Measurements from ENCODE around the gene PROSER1. TPM values are rescaled to one million over a fixed set of nuclear protein-coding genes. Genes with fewer than 3 reads are reported as not detected.

PROSER1 gene
- total RNA-seq, 1 donor from 2014 or later: 57.8 TPM

GRCh38 chr13:39039041-39039440 is 1.2 kb upstream of the PROSER1 start:
- H3K27me3 Mint-ChIP-seq: no peaks in the 10 kb centered on the region
- H3K4me3 Mint-ChIP-seq: peak overlapping the region; percentile 87
- ATAC-seq (ENCODE audit: low read depth) (no peak), DNase-seq (no peak)
- CTCF ChIA-PET: interaction anchor here (3.0 kb wide), 1 partner anchor 573 kb away, joined by 7 read pairs; no protein-coding TSS in a partner anchor
- TF ChIP-seq CTCF (IDR thresholded peaks at IDR 0.05): no peak
- H3K4me1 Mint-ChIP-seq: peaks cover 43% of the 10 kb centered on the region
- POLR2A ChIA-PET: interaction anchor here (1.1 kb wide), 1 partner anchor 9 kb away, joined by 5 read pairs; no protein-coding TSS in a partner anchor
- H3K9me3 Mint-ChIP-seq: no peaks in the 10 kb centered on the region
- intact Hi-C loops (cut with micrococcal nuclease): loop anchor here (5.0 kb wide), 1 partner anchor 1623 kb away; no protein-coding TSS in a partner anchor
- H3K36me3 Mint-ChIP-seq (ENCODE audit: low read depth): peaks cover 24% of the 10 kb centered on the region
- H3K27ac Mint-ChIP-seq: peak overlapping the region; percentile 99

GRCh38 chr13:39038569-39039030 is 711 bp upstream of the PROSER1 start:
- Mint-ChIP-seq H3K36me3 (ENCODE audit: low read depth) (peaks cover 24% of the 10 kb centered on the region), H3K27me3 (no peaks in the 10 kb centered on the region), H3K27ac (peak overlapping the region; percentile 99), H3K4me1 (peaks cover 47% of the 10 kb centered on the region), H3K4me3 (peak overlapping the region; percentile 87), H3K9me3 (no peaks in the 10 kb centered on the region)
- peak; percentile 43 for ATAC-seq (ENCODE audit: low read depth)
- DNase-seq: no peak
- POLR2A ChIA-PET: interaction anchor here (0.9 to 1.9 kb wide), 5 partner anchors 9 to 689 kb away, joined by 3 to 11 read pairs (median 5); partner anchors contain the start of gene UFM1
- no peak for TF ChIP-seq CTCF (IDR thresholded peaks at IDR 0.05)
- CTCF ChIA-PET: interaction anchor here (3.0 kb wide), 1 partner anchor 574 kb away, joined by 7 read pairs; no protein-coding TSS in a partner anchor
- intact Hi-C loops (cut with micrococcal nuclease): loop anchor here (1.0 to 5.0 kb wide), 5 partner anchors 617 to 1979 kb away; partner anchors contain the start of genes COG6, MRPS31, SUPT20H and UFM1

- no peaks in the 10 kb centered on the region for H3K9me3 Mint-ChIP-seq
- ChIA-PET CTCF (interaction anchor here (3.0 kb wide), 1 partner anchor 575 kb away, joined by 7 read pairs; no protein-coding TSS in a partner anchor), POLR2A (interaction anchor here (0.6 to 1.9 kb wide), 4 partner anchors 14 to 1978 kb away, joined by 3 to 11 read pairs (median 6); partner anchors contain the start of genes SUPT20H and UFM1)
- peak overlapping the region; percentile 87 for H3K4me3 Mint-ChIP-seq
- DNase-seq (no peak), ATAC-seq (ENCODE audit: low read depth) (no peak)
- H3K27me3 Mint-ChIP-seq: no peaks in the 10 kb centered on the region
- H3K36me3 Mint-ChIP-seq (ENCODE audit: low read depth): peaks cover 21% of the 10 kb centered on the region
- TF ChIP-seq CTCF (IDR thresholded peaks at IDR 0.05): no peak
- H3K27ac Mint-ChIP-seq: peak overlapping the region; percentile 99
- H3K4me1 Mint-ChIP-seq: peaks cover 47% of the 10 kb centered on the region
- intact Hi-C loops (cut with micrococcal nuclease): loop anchor here (5.0 kb wide), 1 partner anchor 1625 kb away; no protein-coding TSS in a partner anchor
Observed at GRCh38 chr13:39037410-39037879, 444 bp downstream of the PROSER1 start.

- CTCF ChIA-PET: no interaction called here
- peak overlapping the region; percentile 87 for H3K4me3 Mint-ChIP-seq
- ATAC-seq (ENCODE audit: low read depth) (no peak), DNase-seq (no peak)
- intact Hi-C loops (cut with micrococcal nuclease): loop anchor here (5.0 kb wide), 1 partner anchor 1626 kb away; no protein-coding TSS in a partner anchor
- H3K36me3 Mint-ChIP-seq (ENCODE audit: low read depth): peaks cover 24% of the 10 kb centered on the region
- peaks cover 52% of the 10 kb centered on the region for H3K4me1 Mint-ChIP-seq
- H3K9me3 Mint-ChIP-seq: no peaks in the 10 kb centered on the region
- POLR2A ChIA-PET: no interaction called here
- TF ChIP-seq CTCF (IDR thresholded peaks at IDR 0.05): no peak
- H3K27ac Mint-ChIP-seq: peak overlapping the region; percentile 68
- no peaks in the 10 kb centered on the region for H3K27me3 Mint-ChIP-seq
Observed at GRCh38 chr13:39036212-39036611, 1.7 kb downstream of the PROSER1 start.

GRCh38 chr13:39035799-39036198 is 2.1 kb downstream of the PROSER1 start:
- POLR2A ChIA-PET: no interaction called here
- no peak for ATAC-seq (ENCODE audit: low read depth)
- TF ChIP-seq CTCF (IDR thresholded peaks at IDR 0.05): no peak
- peaks cover 52% of the 10 kb centered on the region for H3K4me1 Mint-ChIP-seq
- no peaks in the 10 kb centered on the region for H3K27me3 Mint-ChIP-seq
- CTCF ChIA-PET: interaction anchor here (1.1 kb wide), 1 partner anchor 576 kb away, joined by 3 read pairs; no protein-coding TSS in a partner anchor
- no peak overlapping the region for H3K27ac Mint-ChIP-seq
- no peaks in the 10 kb centered on the region for H3K9me3 Mint-ChIP-seq
- intact Hi-C loops (cut with micrococcal nuclease): loop anchor here (5.0 kb wide), 1 partner anchor 1627 kb away; no protein-coding TSS in a partner anchor
- H3K4me3 Mint-ChIP-seq: peak overlapping the region; percentile 87
- DNase-seq: no peak
- H3K36me3 Mint-ChIP-seq (ENCODE audit: low read depth): peaks cover 24% of the 10 kb centered on the region
